Keratinocyte (primary cell): ENCODE results near the gene MS4A2. TPM values are rescaled to one million over a fixed set of nuclear protein-coding genes. Genes with fewer than 3 reads are reported as not detected.

Experiments used
- DNase-seq: peaks from one replicate; pipeline ENCODE4 v3.0.0-alpha.2; 2011; ENCODE audit warnings: low read depth, missing footprints, low spot score
- FAIRE-seq: peaks from 2 replicates; lab custom pipeline; 2011; peaks lifted over from hg19 to GRCh38; lab: Jason Lieb, UNC
- H2AFZ ChIP-seq: 2 replicates; pipeline ENCODE4 v1.6.0; 2012; ENCODE audit warnings: low read length, control low read depth, inconsistent platforms; ENCODE audit not compliant: control insufficient read depth
- H3K27ac ChIP-seq: 2 replicates; pipeline ENCODE4 v1.5.1; 2011; ENCODE audit warnings: low read length; ENCODE audit not compliant: control insufficient read depth, insufficient read depth
- H3K27me3 ChIP-seq: 3 replicates; pipeline ENCODE4 v1.6.0; 2011; ENCODE audit warnings: low read length; ENCODE audit not compliant: control insufficient read depth, insufficient read depth; ENCODE audit errors: extremely low read depth
- H3K36me3 ChIP-seq, 2 experiments: 2 replicates in 1 of 2; 3 replicates in 1 of 2; pipeline ENCODE4 v1.5.1; 2011; ENCODE audit warnings: low read length in 2 of 2, mild to moderate bottlenecking in 1 of 2; ENCODE audit not compliant: control insufficient read depth in 2 of 2, insufficient read depth in 2 of 2; ENCODE audit errors: extremely low read depth in 1 of 2
- H3K4me1 ChIP-seq: 3 replicates; pipeline ENCODE4 v1.5.1; 2011; ENCODE audit warnings: low read length; ENCODE audit not compliant: control insufficient read depth, insufficient read depth; ENCODE audit errors: extremely low read depth
- H3K4me2 ChIP-seq: 3 replicates; pipeline ENCODE4 v1.6.0; 2011; ENCODE audit warnings: low read depth, low read length; ENCODE audit not compliant: control insufficient read depth, insufficient read depth; ENCODE audit errors: extremely low read depth
- H3K4me3 ChIP-seq, 3 experiments: fragments of 200-600 bp in 1 of 3; sonication (generic) in 1 of 3; 2 replicates in 2 of 3; 3 replicates in 1 of 3; pipeline ENCODE4 v1.5.1; 2011 to 2016; ENCODE audit warnings: low read length in 3 of 3, mild to moderate bottlenecking in 3 of 3, control low read depth in 2 of 3, inconsistent platforms in 1 of 3, low read depth in 1 of 3, mixed read lengths in 1 of 3, mixed run types in 1 of 3, moderate library complexity in 1 of 3; ENCODE audit not compliant: control insufficient read depth in 2 of 3, insufficient read depth in 2 of 3; ENCODE audit errors: extremely low read depth in 1 of 3
- H3K79me2 ChIP-seq: 2 replicates; pipeline ENCODE4 v1.6.0; 2012; ENCODE audit warnings: low read length; ENCODE audit not compliant: control insufficient read depth, insufficient read depth
- H3K9ac ChIP-seq: 3 replicates; pipeline ENCODE4 v1.6.0; 2011; ENCODE audit warnings: low read length; ENCODE audit not compliant: control insufficient read depth, insufficient read depth; ENCODE audit errors: extremely low read depth
- H3K9me1 ChIP-seq: 3 replicates; pipeline ENCODE4 v1.6.0; 2011; ENCODE audit warnings: low read length; ENCODE audit not compliant: control insufficient read depth, insufficient read depth; ENCODE audit errors: extremely low read depth
- H3K9me3 ChIP-seq: 2 replicates; pipeline ENCODE4 v1.5.1; 2012; ENCODE audit warnings: low read depth, low read length; ENCODE audit not compliant: control insufficient read depth
- H4K20me1 ChIP-seq: 3 replicates; pipeline ENCODE4 v1.6.0; 2011; ENCODE audit warnings: low read length; ENCODE audit not compliant: control insufficient read depth, insufficient read depth; ENCODE audit errors: extremely low read depth
- CTCF ChIP-seq, 3 experiments: IDR thresholded peaks in 1 of 3; conservative IDR thresholded peaks in 1 of 3; optimal IDR thresholded peaks in 1 of 3; 2 replicates in 2 of 3; 3 replicates in 1 of 3; pipeline versions ENCODE3 to v1.5.1; 2011; ENCODE audit warnings: low read length in 3 of 3, mild to moderate bottlenecking in 3 of 3, moderate library complexity in 2 of 3, control low read depth in 1 of 3, inconsistent platforms in 1 of 3; ENCODE audit not compliant: insufficient read depth in 2 of 3; ENCODE audit errors: extremely low read depth in 1 of 3
- EZH2 ChIP-seq: IDR thresholded peaks from one replicate; pipeline ENCODE4 v1.6.1; 2012; ENCODE audit warnings: inconsistent platforms, mild to moderate bottlenecking, low read length, moderate library complexity
- dilution Hi-C: fragments of 300-500 bp; cut with MboI; formaldehyde crosslinking; loops from one replicate; pipeline ENCODE4 v1.7.0; 2020; ENCODE audit warnings: low sequenced_read_pairs; ENCODE audit not compliant: extremely low pct_ligation_motif_present
- polyA plus RNA-seq, 5 experiments: library from polyadenylated mRNA; depleted of rRNA in 3 of 5; stranded (reverse) in 3 of 5; stranded (forward) in 1 of 5; unstranded in 1 of 5; fragments of >200 nt; gene quantifications; 1 replicate in 1 of 5; 2 replicates in 3 of 5; 3 replicates in 1 of 5; pipeline versions ENCODE4 v1.2.1 to v1.2.3, GENCODE V29; 2011 to 2012; ENCODE audit warnings: missing spikeins in 2 of 5, low read depth in 1 of 5, low replicate concordance in 1 of 5

MS4A2 gene
- polyA plus RNA-seq, 1 donor (not counting 4 experiments of a cell fraction or from before 2014, with no cell fraction given), result not detected

GRCh38 chr11:60133917-60134316 lies 45.5 kb downstream of the MS4A2 start:
- Histone ChIP-seq H3K79me2 (no peaks in the 10 kb centered on the region), H3K9me1 (no peaks in the 10 kb centered on the region), H4K20me1 (no peaks in the 10 kb centered on the region), H3K9ac (no peak overlapping the region), H3K4me2 (no peak overlapping the region), H3K9me3 (no peaks in the 10 kb centered on the region), H2AFZ (no peak overlapping the region), H3K4me1 (no peaks in the 10 kb centered on the region), H3K4me3 (no peak overlapping the region), H3K27me3 (no peaks in the 10 kb centered on the region), H3K36me3 (no peaks in the 10 kb centered on the region), H3K27ac (no peak overlapping the region)
- no peak for DNase-seq
- TF ChIP-seq EZH2 (no peak), CTCF (optimal IDR thresholded peaks at IDR 0.05 in 1 of 3, IDR thresholded peaks at IDR 0.05 in 1 of 3, conservative IDR thresholded peaks at IDR 0.05 in 1 of 3; ENCODE audit: extremely low read depth in 1 of 3, insufficient read depth in 2 of 3, low read length in 3 of 3) (no peak)
- FAIRE-seq, result no peak
- dilution Hi-C loops, result no loop called here

- H3K9ac ChIP-seq, result no peak overlapping the region
- no peak overlapping the region for H3K4me3 ChIP-seq
- dilution Hi-C loops, result no loop called here
- no peak overlapping the region for H2AFZ ChIP-seq
- H3K36me3 ChIP-seq, result no peaks in the 10 kb centered on the region
- no peaks in the 10 kb centered on the region for H3K79me2 ChIP-seq
- no peaks in the 10 kb centered on the region for H3K9me3 ChIP-seq
- DNase-seq (no peak), FAIRE-seq (no peak)
- H3K27me3 ChIP-seq, result no peaks in the 10 kb centered on the region
- H3K9me1 ChIP-seq, result no peaks in the 10 kb centered on the region
- no peak overlapping the region for H3K27ac ChIP-seq
- H3K4me1 ChIP-seq, result no peaks in the 10 kb centered on the region
- no peak overlapping the region for H3K4me2 ChIP-seq
- no peaks in the 10 kb centered on the region for H4K20me1 ChIP-seq
- TF ChIP-seq CTCF (optimal IDR thresholded peaks at IDR 0.05 in 1 of 3, IDR thresholded peaks at IDR 0.05 in 1 of 3, conservative IDR thresholded peaks at IDR 0.05 in 1 of 3; ENCODE audit: extremely low read depth in 1 of 3, insufficient read depth in 2 of 3, low read length in 3 of 3) (no peak), EZH2 (no peak)
Observed at GRCh38 chr11:60143768-60144167, 55.3 kb downstream of the MS4A2 start.
